Activated CD4-positive, alpha-beta T cell treated with anti-CD3 and anti-CD28 coated beads, Interleukin-10, Interleukin-2, amounts not matched to agents 100 ng/mL and 50 ng/mL, durations not matched to agents 16 hours and 8 hours (primary cell): Measurements from ENCODE around the gene PAX7.
"Not testable (repeated sequence)": the region's sequence is repeated elsewhere in the genome, so short reads cannot be mapped to it uniquely, and the experiment has no call there.

Source experiments
- DNase-seq: peaks from one replicate; pipeline ENCODE4 v3.0.0-alpha.2; 2020

Gene PAX7

DNA sequence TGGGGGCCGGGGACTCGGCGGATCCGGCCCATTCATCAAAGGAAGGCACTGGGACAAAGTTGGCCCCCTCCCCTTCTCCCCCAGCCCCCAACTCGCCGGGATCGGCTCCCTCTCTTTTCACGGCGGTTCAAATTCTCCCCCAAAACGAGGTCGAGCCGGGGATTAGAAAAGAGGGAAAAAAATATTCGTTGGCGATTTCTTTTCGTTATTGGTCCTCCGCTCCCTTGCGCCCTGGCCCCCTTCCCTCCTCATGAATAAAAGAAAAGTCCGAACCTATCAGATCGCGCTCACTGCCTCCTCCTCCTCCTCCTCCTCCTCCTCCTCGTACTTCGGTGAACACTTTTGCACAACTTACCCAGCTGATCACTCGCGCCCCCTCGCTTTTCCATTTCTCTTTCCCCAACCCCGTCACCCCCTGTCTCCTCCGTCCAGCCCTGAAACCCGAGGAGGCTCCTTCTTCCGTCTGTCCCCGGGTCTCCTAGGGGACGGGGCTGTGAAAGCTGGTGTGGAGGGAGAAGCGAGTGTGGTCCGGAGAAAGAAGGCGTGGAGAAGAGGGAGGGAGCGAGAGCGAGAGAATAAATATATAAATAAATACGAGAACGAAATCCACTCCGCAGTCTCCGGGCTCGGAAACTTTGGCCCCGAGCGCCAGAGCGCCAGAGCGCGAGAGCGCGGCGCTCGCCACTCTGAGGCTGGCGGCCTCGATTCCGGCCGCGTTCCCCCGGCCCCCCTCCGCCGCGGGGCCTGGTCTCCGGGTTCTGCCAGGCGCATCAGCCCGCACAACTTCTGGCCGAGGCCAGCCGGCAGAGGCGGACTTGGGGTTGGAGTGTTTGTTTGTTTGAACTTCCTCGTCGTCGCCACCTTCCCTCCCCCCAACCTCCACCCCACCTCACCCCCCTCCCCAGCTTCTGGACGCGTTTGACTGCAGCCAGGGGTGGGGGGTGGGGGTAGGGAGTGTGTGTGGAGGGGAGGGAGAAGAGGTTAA lies at the start of gene PAX7:
TSS of gene PAX7 (plus strand) at position 336 of the 985 bp plus-strand sequence. CDS start 758 bp downstream, outside the sequence.
- no peak for DNase-seq

DNA sequence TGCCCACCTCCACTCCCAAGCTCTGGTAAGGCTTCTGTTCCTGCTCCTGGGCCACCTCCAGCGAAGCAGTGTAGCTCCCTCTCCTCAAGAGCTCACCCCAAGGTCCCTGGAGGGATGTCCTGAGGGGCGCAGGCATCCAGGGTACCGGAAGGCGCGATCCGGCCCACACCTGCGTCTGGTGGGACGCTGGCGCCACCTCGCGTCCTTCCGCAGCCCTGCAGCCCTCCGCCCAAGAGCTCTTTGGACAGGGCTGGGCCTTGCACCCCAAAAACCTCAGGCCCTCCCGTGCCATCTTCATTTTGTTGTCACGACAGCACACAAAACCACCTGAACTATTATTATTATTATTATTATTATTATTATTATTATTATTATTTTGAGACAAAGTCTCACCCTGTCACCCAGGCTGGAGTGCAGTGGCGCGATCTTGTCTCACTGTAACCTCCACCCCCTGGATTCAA lies 49.2 kb upstream of the PAX7 start:
- DNase-seq: peak; percentile 45

DNA sequence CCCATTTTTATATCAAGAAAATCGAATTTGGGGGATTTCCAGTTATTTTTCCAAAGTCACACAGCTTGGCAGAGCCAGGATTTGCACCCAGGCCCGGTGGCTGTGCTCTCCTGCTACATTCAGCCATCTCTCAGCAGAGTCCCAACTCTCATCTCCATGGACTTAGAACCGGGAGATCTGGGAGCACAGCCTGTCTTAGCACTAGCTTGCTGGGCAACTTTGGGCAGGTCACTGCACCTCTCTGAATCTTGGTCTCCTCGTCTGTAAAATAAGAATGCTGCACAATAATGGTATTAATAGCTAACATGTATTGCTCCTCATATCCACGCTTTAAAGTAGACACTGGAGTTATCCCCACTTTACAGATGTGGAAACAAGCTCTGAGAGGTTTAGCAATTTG lies 47.8 kb upstream of the PAX7 start:
- DNase-seq: no peak

DNA sequence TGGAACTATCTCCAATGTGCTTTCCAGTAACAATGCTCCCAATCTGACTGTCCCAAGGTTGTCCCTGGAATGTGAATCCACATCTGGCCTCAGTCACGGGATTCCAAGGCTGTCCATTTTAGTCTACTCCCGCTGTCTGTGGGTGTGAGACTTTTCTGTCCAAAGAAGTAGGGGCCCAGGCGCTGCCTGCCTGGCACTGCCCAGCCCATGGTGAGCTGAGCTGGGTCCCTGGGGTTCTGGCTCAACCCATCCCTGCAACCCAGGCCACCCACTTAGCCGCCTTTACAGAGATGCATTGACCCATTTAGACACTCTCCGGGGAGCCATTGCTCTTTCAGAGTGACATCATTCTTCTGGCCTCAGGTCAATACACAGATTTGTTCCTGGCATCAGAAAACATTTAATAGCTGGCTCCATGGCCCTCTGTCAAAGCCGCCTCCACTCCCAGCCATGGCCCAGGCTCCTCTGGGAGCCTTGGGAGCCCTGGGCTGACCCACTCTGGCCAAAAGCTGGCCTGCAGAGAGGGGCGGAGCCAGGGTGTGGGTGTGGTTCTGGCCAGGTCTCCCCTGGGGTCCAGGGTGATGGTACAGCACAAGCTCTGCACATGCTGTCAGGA lies 47.2 kb upstream of the PAX7 start:
- no peak for DNase-seq

DNA sequence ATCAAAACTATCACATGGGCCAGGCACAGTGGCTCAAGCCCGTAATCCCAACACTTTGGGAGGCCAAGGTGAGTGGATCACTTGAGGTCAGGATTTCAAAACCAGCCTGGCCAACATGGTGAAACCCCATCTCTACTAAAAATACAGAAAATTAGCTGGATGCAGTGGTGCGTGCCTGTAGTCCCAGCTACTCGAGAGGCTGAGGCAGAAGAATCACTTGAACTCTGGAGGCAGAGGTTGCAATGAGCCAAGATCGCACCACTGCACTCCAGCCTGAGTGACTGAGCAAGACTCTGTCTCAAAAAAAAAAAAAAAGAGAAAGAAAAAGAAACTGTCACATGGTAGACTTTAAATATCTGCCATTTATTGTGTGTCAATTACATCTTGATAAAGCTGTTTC lies 44.6 kb upstream of the PAX7 start:
- DNase-seq: not testable (repeated sequence)

DNA sequence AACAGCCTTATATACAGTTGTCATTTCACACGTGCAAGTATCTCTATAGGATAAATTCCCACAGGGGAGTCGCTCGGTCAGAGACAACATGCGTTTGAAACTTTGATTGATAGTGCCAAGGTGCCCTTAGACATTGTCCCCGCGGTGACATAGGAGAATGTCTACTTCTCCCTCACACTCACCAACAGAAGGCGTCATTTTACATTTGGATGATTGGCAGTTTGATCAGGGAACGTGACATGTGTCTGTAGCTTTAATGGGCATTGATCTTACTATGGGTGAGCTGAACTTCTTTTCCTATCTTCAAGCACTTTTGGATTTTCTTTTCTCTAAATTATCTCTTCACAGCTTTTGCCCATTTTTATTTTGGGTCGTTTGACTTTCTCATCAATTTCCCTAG lies 42.6 kb upstream of the PAX7 start:
- no peak for DNase-seq

DNA sequence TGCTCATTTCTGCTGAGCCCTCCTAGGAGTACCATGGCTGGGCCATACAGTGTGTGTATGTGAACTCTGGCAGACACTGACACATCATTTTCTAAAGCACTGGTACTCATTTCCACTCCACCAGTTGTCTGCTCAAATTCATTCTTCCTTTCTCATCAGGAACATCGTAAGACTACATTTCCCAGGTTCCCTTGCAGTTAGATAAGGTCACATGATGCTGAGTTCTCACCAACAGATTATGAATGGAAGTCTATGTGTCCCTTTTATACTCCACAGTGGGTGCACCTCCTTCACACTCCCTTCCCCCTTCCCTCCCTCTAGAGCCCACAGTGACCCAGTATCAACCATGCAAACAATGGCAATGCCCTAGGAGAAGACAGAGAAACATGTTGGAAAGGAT lies 38.3 kb upstream of the PAX7 start:
- DNase-seq: no peak

DNA sequence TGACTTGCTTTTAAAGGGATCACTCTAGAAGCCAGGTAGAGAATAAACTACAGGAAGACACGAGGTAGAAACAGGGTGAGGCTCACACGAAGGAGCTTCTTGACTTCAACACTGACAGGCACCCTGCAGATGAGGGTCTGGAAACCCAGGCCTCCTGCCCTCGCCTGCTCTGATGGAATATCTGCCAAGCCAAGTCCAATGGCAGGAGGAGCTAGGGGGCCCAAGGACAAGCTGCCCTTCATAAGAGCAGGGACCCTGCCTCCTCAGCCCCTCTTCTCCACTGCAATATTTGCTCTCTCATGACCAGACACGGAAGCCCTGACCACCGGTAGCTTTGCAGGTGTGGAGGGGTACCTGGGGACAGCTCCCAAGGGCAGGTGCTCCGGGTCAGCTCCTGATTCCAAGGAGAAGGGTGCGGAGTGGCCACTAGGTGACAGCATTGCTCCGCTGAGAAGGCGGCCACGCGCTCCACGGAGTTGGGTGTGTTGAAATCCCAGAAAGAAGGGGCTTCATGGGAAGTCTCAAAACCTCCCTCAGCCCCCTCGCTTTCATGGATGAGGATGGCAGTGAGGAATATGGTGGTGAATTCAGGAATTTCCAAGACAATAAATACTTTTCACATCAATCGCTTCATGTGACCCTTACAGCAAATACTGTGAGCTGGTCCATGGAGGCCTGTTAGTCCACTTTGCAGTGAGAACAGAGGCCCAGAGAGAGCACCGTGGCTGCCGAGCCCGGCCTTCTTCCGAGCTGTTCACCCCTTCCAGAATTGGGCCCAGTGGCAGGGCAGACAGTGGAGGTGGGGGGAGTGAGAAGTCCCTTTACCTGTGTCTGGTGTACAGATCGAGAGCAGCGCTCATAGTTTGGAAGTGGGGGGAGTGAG lies 33.2 kb upstream of the PAX7 start:
- peak; percentile 52 for DNase-seq

DNA sequence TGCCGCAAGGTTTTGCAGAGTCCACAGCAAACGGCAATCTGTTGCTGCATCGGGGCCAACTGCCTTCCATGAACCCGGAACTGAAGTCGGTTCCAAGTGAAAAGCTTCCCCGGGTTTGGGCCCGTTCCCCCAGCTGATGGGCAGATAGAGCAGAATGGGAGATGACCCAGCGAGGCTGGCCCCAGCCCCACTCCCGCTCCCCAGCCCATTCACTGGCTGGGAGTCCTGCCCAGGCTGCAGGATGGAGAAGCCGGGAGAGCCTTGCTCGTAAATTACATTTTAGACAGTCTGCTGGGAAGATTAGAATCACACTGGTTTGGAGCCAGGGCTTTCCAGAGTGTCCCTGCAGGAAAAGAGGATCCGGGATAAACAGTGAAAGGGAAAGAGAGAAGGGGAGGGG lies 31.6 kb upstream of the PAX7 start:
- no peak for DNase-seq

DNA sequence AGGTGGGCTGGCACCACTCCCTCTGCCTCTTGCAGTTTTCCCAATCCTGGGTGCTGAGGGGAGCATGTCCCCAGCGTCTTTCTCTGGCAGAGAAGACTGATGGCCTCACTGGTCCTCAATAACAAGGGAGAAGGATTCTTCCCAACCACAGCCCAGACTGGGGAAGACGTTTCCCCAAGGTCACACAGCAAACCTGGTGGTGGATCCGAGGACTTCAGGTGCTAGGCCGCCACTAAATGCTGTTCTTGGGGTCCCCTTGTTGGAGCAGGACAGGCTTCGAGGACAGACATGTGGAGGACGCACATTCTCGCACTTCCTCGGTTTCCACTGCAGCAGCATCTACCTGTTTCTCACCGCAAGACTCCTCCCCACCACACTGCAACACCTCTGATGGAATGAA lies 30.9 kb upstream of the PAX7 start:
- no peak for DNase-seq

DNA sequence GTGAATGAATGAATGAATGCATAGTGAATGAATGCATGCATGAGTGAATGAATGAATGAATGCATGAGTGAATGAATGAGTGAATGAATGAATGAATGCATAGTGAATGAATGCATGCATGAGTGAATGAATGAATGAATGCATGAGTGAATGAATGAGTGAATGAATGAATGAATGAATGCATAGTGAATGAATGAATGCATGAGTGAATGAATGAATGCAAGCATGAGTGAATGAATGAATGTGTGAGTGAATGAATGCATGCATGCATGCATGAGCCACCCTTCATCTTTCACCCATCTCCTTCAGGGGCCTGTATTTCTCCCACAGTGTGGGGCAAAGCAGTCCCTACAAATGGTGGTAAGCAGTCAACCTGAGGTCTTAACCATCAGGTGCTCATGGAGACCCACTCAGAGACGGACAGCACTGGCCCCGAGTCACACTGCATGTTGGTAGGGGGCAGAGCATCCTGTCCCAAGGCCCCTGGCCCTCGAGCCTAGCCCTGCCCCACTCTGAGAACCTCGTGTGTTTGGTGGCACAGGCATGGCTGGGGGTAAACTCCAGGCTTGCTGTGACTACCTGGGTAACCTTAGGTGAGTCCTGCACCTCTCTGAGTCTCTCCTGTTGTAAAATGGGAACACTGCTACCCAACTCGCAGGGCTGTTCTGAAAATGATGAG lies 28.0 kb upstream of the PAX7 start:
- no peak for DNase-seq

DNA sequence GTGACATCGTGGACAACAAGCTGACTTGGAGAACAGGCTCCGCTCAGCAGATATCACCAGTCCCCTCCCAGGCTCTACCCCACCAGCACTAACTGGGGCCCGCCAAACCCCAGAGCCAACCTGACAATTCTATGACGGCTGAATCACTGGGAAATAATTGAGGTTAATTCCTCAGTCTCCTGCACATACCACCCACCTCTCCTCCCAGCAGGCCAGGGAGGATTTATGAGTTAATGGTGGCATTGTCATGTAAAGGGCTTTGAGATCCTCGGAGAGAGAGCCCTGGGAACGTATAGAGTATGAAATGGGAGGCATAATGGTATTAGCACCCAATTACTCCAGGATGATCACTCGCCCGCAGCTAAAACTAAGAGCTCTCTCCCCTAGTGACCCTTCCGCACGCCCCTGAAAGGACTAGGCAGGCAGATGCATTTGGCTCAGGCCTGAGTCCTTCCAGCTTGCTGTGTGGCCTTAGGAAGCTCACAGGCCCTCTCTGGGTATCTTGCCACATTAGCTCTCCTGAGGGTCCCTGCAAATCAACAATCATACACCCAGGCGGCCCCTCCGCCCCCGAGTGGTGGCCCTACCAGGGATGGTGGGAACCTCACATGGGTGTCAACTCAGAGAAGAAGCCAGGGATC lies 27.3 kb upstream of the PAX7 start:
- no peak for DNase-seq

DNA sequence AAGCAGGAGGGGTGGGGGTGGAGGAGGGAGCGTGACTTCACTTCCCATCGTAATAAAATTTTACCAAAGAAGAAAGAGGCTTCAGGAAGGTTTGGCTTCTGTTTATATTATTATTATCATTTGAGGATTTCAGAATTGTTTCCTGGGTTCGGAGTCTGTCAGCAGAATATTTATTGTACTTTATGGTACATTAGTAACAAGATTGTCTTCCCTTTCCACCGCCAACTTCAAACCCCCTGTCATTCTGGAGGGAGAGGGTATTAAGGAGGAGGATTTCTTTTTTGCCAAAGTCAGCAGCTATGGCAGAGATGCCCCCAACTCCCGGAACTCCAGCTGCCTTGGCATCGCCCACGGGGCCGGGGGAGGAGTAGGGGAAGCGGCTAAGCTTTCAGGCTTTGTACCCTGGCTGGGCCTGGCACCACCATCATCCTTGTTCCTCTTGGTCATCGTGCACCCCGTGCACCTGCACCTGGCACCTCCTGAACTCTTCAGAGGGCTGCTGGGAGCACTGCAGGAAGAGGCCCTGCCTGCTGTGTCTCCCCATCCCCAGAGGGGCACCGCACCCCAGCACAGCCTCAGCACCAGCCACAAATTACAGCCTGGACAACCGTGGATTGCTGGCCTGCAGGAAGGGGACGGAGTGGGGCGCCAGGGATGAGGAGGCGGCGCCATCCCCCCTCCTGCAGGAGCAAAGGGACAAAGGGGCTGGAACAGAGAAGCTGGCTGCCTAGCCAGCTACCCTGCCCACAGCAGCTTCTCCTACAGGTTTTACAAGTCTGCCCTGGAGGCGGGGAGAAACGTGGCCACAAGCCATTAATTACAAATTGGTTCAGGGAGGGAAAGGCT lies 24.0 kb upstream of the PAX7 start:
- no peak for DNase-seq

DNA sequence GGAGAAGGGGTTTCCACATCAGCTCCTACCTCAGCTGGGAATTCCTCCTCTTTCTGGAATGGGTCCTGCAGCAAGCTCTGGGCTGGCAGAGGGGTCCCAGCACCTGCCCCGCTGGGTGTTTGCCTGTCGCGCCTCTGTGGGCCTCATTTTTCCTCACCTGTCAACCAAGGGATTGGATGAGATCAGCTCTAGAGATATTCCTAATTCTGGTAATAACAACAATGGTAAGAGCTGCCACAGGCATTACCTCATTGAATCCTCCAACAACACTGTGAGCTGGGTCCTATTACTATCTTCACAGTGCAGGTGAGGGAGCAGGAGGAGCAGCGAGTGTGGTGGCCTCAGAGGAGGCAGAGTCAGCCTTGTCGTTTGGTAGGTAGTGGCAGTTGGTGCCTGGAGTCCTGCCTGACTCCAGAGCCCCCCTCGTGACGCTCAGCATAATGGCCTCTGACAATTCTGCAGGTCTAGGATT lies 23.3 kb upstream of the PAX7 start:
- no peak for DNase-seq

DNA sequence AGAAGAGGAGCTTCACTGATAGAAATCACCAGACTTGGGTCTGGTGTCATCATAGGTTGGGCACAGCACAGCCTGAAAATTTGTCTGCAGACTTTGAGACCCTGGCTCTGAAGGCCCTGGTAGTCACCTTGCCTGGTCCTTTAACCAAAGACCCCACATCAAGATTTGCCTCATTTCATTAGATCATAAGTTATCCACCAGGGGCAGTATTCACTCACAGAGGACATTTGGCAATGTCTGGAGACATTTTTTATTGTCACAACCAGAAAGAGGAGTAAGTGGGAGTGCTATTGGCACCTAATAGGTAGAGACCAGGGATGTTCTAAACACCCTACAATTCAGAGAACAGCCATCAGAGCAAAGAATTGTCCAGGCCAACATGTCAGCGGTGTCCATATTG lies 22.1 kb upstream of the PAX7 start:
- DNase-seq: no peak

DNA sequence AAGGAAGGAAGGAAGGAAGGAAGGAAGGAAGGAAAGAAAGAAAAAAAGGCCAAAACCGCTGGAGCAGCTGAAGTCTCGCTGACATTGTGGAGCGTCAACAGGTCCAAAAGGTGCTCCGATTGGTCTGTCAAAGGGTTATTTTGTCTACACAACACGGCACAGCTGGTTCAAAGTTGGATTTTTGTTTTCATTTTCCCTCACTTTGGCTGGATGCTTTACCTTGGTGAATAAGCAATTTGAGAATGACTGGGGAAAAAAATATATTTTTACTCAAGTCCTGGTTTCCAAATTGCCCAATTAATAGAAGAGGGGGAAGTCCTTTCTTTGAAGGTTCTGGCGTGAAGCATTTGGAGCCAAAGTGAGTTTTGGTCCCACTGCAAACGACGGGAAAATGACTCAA lies 19.3 kb upstream of the PAX7 start:
- no peak for DNase-seq

DNA sequence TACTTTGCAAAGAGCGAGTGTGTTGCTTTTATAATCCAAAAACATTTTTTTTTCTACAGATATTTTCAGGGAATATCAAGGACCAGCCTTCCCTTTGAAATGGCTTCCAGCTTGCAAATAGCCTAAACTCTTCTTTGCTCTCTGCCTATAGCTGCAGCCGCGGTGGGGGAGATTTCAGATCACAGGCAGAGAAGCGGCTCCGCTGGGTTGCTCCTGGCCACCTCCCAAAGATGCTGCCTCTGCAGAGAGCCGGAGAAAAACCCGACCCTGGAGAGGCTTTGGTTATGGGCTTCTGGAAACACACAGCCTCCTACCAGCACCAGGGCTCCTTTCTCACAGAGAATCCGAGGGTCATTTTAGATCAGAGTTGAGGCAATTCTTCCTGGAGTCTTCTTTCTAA lies 18.6 kb upstream of the PAX7 start:
- no peak for DNase-seq

DNA sequence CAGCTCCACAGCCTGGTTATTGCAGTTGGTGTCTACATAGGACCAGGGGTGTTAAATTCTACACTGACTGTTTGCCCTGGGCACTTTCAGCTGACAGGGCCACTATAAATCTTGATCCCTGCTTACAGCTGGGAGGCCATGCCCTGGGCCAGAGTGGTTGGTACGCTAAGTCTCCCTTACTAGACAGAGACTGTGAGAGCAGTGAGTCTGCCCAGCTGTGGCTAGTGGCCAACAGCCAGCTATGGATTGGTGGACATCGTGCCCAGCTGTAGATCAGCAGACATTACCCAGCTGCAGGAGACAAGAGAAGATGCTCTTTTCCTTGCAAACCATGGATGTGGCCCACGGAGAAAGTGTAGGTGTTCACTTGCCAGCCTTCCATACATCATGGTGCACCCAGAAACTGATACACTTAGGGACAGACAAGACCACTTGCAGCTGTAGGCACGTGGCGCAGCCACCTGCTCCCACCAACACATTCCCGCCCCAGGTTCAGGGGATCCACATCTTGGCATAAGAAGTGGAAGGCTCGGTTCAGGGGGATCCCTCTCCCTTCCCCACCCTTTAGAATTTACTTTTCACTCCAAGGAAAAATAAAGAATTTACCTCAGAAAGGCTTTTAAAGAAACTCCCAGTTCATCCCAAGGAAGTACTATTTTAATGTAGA lies 16.4 kb upstream of the PAX7 start:
- no peak for DNase-seq

DNA sequence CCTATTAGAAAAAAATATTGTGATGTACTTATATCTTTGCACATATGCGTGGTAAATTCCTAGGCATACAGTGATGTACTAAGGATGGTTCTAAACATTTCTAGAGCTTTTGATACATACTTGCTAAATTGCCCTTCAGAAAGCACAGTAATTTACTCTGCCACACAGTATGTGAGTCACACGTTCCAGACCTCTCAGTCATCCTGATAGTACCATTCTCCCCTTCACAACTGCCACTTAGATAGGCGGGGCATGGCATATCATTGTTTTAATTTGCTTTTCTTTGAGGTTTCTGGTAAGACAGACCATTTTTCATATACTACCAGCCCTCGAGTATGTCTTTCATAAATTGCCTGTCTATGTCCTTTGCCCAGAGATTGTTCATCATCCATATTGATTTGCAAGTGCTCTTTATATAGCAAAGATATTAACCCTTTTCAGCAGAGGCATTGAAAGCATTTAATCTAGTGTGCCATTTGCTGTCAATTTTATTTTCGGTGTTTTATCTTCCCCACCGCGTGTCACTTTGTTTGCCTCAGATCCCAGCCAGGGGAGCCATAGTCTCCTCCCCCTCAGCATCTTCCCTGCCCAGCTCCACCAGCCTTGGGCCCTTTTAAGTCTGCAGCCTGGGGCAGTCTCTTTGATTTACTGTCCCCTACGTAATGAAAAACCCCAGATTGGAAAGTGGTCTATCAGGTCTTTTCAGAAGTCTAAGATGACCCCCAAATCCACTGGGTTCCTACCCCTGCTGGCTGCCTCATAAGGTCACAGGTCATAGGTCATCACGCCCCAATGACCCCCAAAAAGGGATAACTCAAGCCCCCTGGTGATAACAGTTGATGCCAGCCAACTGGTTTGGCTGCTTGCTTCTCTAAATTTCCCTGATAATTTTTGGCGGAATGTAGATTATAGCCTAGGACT lies 11.8 kb upstream of the PAX7 start:
- DNase-seq: peak; percentile 68
